ENCODE data around the gene FAM89A. TPM values are rescaled to one million over a fixed set of nuclear protein-coding genes. Genes with fewer than 3 reads are reported as not detected.

FAM89A gene
- total RNA-seq, 1 experiment from 2014 or later: 1.5 TPM

GRCh38 chr1:231078250-231078649, 38.2 kb upstream of the FAM89A start:
- Histone ChIP-seq H3K18ac (ENCODE audit: insufficient read length, low read depth, low read length) (no peak overlapping the region), H4K5ac (ENCODE audit: insufficient read length, low read depth, low read length) (no peak overlapping the region), H3K4me2 (ENCODE audit: insufficient read depth, insufficient read length, low read length) (no peak overlapping the region), H3K9me3 (ENCODE audit: control insufficient read depth, low read depth, low read length) (no peaks in the 10 kb centered on the region), H3K23me2 (ENCODE audit: insufficient read length, low read depth, low read length, poor library complexity, severe bottlenecking) (no peaks in the 10 kb centered on the region), H2AFZ (ENCODE audit: low read length) (no peak overlapping the region), H3K79me2 (ENCODE audit: insufficient read depth, low read length) (no peaks in the 10 kb centered on the region), H2BK5ac (ENCODE audit: insufficient read length, low read length) (no peak overlapping the region), H3K4me1 (ENCODE audit: insufficient read depth, low read length) (no peaks in the 10 kb centered on the region), H4K91ac (ENCODE audit: insufficient read length, low read depth, low read length) (no peak overlapping the region), H2AK5ac (ENCODE audit: insufficient read length, low read length) (no peak overlapping the region), H3K23ac (ENCODE audit: insufficient read length, low read depth, low read length) (no peak overlapping the region), H2BK120ac (ENCODE audit: low read depth, low read length, poor library complexity, severe bottlenecking) (no peak overlapping the region), H3K27me3 (ENCODE audit: insufficient read depth, low read length) (no peaks in the 10 kb centered on the region; the same call in 1 of the 2 replicates), H2BK12ac (ENCODE audit: insufficient read length, low read depth, low read length) (no peak overlapping the region), H3K9ac (ENCODE audit: extremely low read depth, insufficient read length, low read length) (no peak overlapping the region), H3T11ph (ENCODE audit: low read length) (no peak overlapping the region), H3K14ac (ENCODE audit: insufficient read depth, low read length) (no peak overlapping the region), H4K20me1 (ENCODE audit: control insufficient read depth, insufficient read depth, insufficient read length) (no peaks in the 10 kb centered on the region), H2BK20ac (ENCODE audit: low read depth, low read length, poor library complexity, severe bottlenecking) (no peak overlapping the region), H3K79me1 (ENCODE audit: insufficient read depth, low read depth, low read length, poor library complexity, severe bottlenecking) (no peaks in the 10 kb centered on the region), H2BK15ac (ENCODE audit: low read depth, low read length) (no peak overlapping the region), H4K8ac (replicated peaks; ENCODE audit: insufficient read length, low read depth, low read length) (no peak overlapping the region), H3K4ac (ENCODE audit: low read depth, low read length) (no peak overlapping the region), H3K27ac (ENCODE audit: insufficient read length, low read depth, low read length) (no peak overlapping the region), H3K56ac (ENCODE audit: insufficient read length, low read depth, low read length) (no peak overlapping the region)
- Mint-ChIP-seq H3K4me1 (no peaks in the 10 kb centered on the region), H3K4me3 (no peak overlapping the region), H3K36me3 (ENCODE audit: insufficient read depth in 1 of 3, low read depth in 3 of 3) (no peaks in the 10 kb centered on the region), H3K9me3 (no peaks in the 10 kb centered on the region; a peak in 1 of 5 replicates), H3K27ac (no peak overlapping the region), H3K27me3 (ENCODE audit: low read depth) (peaks cover 93% of the 10 kb centered on the region)
- no CpG with 5 or more reads among the region's 7 CpGs for WGBS (ENCODE audit: extremely low coverage, insufficient read length, low lambda C conversion rate)
- no peak for DNase-seq
- TF ChIP-seq, protein P1, sequence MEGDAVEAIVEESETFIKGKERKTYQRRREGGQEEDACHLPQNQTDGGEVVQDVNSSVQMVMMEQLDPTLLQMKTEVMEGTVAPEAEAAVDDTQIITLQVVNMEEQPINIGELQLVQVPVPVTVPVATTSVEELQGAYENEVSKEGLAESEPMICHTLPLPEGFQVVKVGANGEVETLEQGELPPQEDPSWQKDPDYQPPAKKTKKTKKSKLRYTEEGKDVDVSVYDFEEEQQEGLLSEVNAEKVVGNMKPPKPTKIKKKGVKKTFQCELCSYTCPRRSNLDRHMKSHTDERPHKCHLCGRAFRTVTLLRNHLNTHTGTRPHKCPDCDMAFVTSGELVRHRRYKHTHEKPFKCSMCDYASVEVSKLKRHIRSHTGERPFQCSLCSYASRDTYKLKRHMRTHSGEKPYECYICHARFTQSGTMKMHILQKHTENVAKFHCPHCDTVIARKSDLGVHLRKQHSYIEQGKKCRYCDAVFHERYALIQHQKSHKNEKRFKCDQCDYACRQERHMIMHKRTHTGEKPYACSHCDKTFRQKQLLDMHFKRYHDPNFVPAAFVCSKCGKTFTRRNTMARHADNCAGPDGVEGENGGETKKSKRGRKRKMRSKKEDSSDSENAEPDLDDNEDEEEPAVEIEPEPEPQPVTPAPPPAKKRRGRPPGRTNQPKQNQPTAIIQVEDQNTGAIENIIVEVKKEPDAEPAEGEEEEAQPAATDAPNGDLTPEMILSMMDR (conservative IDR thresholded peaks at IDR 0.05): no peak
